GM06990 (cell line): ENCODE results near the gene AK8.

Experiments
- DNase-seq: peaks from one replicate; pipeline ENCODE4 v3.0.0-alpha.2; 2011; ENCODE audit not compliant: insufficient read length; ENCODE audit errors: extremely low read depth
- H3K27me3 ChIP-seq: replicated peaks from 2 replicates; pipeline ENCODE4 v1.6.0; 2011; ENCODE audit warnings: low read length; ENCODE audit not compliant: control insufficient read depth, insufficient read depth
- H3K36me3 ChIP-seq: 2 replicates; pipeline ENCODE4 v1.5.1; 2011; ENCODE audit warnings: low read length; ENCODE audit not compliant: control insufficient read depth, insufficient read depth
- H3K4me3 ChIP-seq: replicated peaks from 2 replicates; pipeline ENCODE4 v1.5.1; 2011; ENCODE audit warnings: low read depth, mild to moderate bottlenecking, control low read depth, low read length
- CTCF ChIP-seq: IDR thresholded peaks from 2 replicates; pipeline ENCODE4 v1.5.1; 2011; ENCODE audit warnings: low read length, control low read depth, mild to moderate bottlenecking, inconsistent platforms; ENCODE audit not compliant: insufficient read depth, poor library complexity, severe bottlenecking

Gene AK8

GRCh38 chr9:132833550-132834121 is 44.4 kb downstream of the AK8 start:
- no peak for DNase-seq
- Histone ChIP-seq H3K36me3 (no peaks in the 10 kb centered on the region), H3K4me3 (no peak overlapping the region), H3K27me3 (no peaks in the 10 kb centered on the region; the same call in 1 of the 2 replicates)
- no peak for TF ChIP-seq CTCF

GRCh38 chr9:132832171-132832881 is 45.8 kb downstream of the AK8 start:
- Histone ChIP-seq H3K27me3 (no peaks in the 10 kb centered on the region; the same call in 1 of the 2 replicates), H3K4me3 (no peak overlapping the region), H3K36me3 (no peaks in the 10 kb centered on the region)
- DNase-seq, result no peak
- no peak for TF ChIP-seq CTCF

GRCh38 chr9:132828201-132828770 is 49.8 kb downstream of the AK8 start:
- H3K4me3 ChIP-seq, result no peak overlapping the region
- H3K36me3 ChIP-seq, result no peaks in the 10 kb centered on the region
- DNase-seq, result no peak
- TF ChIP-seq CTCF, result no peak
- no peaks in the 10 kb centered on the region; the same call in 1 of the 2 replicates for H3K27me3 ChIP-seq

GRCh38 chr9:132827366-132827765 is 50.7 kb downstream of the AK8 start:
- Histone ChIP-seq H3K36me3 (no peaks in the 10 kb centered on the region), H3K27me3 (no peaks in the 10 kb centered on the region; the same call in 1 of the 2 replicates), H3K4me3 (no peak overlapping the region)
- no peak for TF ChIP-seq CTCF
- no peak for DNase-seq

- DNase-seq, result no peak
- Histone ChIP-seq H3K27me3 (no peaks in the 10 kb centered on the region; the same call in 1 of the 2 replicates), H3K36me3 (no peaks in the 10 kb centered on the region), H3K4me3 (no peak overlapping the region)
- no peak for TF ChIP-seq CTCF
Measured at GRCh38 chr9:132826621-132827365, 51.3 kb downstream of the AK8 start.
